Lower leg skin (tissue), 3 donors: ENCODE data around the gene FGF6.

Source experiments
- POLR2A ChIP-seq, 2 donors: fragments of 450-650 bp; IDR thresholded peaks; one replicate each; pipeline ENCODE4 v1.6.1; 2016 to 2017; ENCODE audit warnings: antibody characterized with exemption in 2 of 2, mild to moderate bottlenecking in 1 of 2, moderate library complexity in 1 of 2
- TF ChIP-seq, protein P1 (sequence below), 3 donors: fragments of 450-650 bp; IDR thresholded peaks; one replicate each; pipeline ENCODE4 v1.5.1; 2016; ENCODE audit warnings: antibody characterized with exemption in 3 of 3, mild to moderate bottlenecking in 3 of 3, moderate library complexity in 2 of 3

DNA sequence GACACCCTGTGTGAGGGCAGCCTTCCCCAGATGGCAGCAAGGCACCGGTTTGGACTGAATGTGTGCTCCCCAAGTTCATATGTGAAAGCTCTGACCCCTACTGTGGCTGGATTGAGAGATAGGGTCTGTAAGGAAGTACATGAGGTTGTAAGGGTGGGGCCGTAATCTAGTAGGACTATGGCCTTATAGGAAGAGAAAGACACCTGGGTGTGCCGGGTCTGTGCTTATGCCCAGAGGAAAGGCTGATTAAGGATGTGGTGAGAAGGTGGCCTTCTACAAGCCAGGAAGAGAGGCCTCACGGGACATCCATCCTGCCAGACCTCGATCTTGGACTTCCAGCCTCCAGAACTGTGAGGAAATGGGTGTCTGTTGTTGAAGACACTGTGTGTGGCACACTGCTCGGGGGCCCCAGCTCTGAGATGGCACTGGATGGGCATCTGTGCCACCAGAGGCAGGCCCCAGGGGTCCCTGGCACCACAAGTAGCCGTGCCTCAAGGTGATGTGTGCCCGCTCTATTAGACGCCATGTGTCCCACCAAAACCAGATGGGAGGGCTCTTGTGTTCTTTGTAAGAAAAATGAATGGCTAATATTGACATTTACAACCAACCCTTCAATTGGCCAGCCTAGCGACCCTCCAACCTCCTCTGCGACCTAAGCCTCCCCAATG lies 22.0 kb downstream of the FGF6 start:
- TF ChIP-seq, protein P1, sequence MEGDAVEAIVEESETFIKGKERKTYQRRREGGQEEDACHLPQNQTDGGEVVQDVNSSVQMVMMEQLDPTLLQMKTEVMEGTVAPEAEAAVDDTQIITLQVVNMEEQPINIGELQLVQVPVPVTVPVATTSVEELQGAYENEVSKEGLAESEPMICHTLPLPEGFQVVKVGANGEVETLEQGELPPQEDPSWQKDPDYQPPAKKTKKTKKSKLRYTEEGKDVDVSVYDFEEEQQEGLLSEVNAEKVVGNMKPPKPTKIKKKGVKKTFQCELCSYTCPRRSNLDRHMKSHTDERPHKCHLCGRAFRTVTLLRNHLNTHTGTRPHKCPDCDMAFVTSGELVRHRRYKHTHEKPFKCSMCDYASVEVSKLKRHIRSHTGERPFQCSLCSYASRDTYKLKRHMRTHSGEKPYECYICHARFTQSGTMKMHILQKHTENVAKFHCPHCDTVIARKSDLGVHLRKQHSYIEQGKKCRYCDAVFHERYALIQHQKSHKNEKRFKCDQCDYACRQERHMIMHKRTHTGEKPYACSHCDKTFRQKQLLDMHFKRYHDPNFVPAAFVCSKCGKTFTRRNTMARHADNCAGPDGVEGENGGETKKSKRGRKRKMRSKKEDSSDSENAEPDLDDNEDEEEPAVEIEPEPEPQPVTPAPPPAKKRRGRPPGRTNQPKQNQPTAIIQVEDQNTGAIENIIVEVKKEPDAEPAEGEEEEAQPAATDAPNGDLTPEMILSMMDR (IDR thresholded peaks at IDR 0.05): no peak
- no peak for TF ChIP-seq POLR2A (IDR thresholded peaks at IDR 0.05)
